C4-2B (cell line): ENCODE data around the gene SPAG17.

Experiments used
- ZFX ChIP-seq: fragments of 450-650 bp; IDR thresholded peaks from 2 replicates; pipeline ENCODE4 v1.6.1; 2017
- TF ChIP-seq, protein P1 (sequence below): fragments of 450-650 bp; conservative IDR thresholded peaks from 2 replicates; pipeline ENCODE4 v1.5.1; 2017; ENCODE audit warnings: mild to moderate bottlenecking

DNA sequence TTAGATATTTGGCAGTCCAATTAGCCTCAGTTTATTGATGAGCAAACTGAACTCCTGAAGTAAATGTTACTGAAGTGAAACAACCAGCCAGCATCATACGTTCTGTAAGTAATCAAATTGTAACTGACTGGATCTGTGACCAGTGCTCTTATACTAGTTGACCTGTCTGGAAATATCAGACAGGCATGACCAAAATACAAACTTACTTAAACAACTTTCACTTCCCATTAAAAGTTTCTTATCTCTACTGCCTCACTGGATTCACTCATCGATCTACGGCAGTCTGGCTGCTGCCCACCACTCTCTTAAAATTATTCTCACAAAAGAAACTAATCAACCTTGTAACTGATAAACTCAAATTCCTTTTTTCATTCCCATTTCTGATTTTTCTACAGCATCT lies 199.1 kb downstream of the SPAG17 start:
- TF ChIP-seq, protein P1, sequence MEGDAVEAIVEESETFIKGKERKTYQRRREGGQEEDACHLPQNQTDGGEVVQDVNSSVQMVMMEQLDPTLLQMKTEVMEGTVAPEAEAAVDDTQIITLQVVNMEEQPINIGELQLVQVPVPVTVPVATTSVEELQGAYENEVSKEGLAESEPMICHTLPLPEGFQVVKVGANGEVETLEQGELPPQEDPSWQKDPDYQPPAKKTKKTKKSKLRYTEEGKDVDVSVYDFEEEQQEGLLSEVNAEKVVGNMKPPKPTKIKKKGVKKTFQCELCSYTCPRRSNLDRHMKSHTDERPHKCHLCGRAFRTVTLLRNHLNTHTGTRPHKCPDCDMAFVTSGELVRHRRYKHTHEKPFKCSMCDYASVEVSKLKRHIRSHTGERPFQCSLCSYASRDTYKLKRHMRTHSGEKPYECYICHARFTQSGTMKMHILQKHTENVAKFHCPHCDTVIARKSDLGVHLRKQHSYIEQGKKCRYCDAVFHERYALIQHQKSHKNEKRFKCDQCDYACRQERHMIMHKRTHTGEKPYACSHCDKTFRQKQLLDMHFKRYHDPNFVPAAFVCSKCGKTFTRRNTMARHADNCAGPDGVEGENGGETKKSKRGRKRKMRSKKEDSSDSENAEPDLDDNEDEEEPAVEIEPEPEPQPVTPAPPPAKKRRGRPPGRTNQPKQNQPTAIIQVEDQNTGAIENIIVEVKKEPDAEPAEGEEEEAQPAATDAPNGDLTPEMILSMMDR, result no peak
- TF ChIP-seq ZFX, result no peak
